GM21529 (cell line): Measurements from ENCODE around the gene TBC1D16.

Source experiments
- ATAC-seq: cut with Tn5 transposase; IDR thresholded peaks from one replicate; pipeline ENCODE4 v1.9.1; 2021; ENCODE audit not compliant: unreplicated experiment

Gene TBC1D16, protein sequence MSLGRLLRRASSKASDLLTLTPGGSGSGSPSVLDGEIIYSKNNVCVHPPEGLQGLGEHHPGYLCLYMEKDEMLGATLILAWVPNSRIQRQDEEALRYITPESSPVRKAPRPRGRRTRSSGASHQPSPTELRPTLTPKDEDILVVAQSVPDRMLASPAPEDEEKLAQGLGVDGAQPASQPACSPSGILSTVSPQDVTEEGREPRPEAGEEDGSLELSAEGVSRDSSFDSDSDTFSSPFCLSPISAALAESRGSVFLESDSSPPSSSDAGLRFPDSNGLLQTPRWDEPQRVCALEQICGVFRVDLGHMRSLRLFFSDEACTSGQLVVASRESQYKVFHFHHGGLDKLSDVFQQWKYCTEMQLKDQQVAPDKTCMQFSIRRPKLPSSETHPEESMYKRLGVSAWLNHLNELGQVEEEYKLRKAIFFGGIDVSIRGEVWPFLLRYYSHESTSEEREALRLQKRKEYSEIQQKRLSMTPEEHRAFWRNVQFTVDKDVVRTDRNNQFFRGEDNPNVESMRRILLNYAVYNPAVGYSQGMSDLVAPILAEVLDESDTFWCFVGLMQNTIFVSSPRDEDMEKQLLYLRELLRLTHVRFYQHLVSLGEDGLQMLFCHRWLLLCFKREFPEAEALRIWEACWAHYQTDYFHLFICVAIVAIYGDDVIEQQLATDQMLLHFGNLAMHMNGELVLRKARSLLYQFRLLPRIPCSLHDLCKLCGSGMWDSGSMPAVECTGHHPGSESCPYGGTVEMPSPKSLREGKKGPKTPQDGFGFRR

DNA sequence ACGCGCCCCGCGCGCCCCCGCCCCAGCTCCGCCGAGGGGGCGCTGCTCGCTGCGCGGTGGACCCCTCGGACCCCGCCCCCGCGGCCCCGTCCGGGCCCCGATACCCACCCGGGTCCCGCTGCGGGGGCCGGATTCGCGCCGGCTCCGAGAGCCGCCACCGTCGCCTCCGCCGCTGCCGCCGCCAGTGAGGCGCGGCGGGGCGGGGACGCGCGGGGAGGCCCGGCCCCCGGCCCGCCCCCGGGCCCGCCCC, at the start of gene TBC1D16:
Gene TBC1D16, minus strand, starts transcription at position 186 of the 250 bp plus-strand sequence. CDS start 22,325 bp downstream, outside the sequence.
- no peak for ATAC-seq

DNA sequence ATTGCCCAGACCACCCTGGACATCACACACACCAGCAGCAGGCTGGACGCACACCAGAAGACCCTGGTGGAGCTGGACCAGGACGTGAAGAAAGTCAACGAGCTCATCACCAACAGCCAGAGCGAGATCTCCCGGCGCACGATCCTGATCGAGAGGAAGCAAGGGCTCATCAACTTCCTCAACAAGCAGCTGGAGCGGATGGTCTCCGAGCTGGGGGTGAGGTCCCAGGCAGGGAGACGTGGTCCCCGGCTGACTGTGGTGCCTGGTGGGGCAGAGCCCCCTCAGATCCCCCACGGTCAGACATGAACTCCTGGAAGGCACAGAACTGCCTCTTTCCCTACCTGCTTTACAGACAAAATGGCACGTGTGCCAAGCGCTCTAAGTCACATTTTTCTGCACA, 49.1 kb upstream of the TBC1D16 start:
- no peak for ATAC-seq

DNA sequence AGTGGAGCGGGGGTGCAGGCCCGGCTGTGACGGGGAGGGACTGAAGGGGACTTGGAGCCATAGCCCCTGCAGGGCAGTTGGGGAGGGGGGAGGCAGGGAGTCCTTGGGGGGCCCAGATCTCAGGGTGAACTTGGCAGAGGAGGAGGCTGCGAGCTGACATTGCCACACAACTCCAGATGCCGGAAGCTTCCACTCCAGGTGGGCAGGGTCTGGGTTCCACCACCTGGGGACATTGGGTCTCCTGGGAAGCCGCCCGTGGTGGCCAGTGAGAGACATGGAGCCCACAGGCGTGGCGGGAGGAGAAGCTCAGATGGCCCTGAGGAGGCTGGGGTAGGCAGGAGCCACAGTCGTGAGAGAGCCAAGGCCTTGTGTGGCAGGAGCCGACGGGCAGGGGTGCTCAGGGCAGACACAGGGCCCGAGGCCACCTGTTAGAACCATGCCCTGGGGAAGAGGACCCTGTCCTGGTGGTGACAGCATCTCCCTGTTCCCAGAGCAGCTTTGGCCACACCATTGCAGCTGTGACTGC, 47.5 kb upstream of the TBC1D16 start:
- no peak for ATAC-seq

DNA sequence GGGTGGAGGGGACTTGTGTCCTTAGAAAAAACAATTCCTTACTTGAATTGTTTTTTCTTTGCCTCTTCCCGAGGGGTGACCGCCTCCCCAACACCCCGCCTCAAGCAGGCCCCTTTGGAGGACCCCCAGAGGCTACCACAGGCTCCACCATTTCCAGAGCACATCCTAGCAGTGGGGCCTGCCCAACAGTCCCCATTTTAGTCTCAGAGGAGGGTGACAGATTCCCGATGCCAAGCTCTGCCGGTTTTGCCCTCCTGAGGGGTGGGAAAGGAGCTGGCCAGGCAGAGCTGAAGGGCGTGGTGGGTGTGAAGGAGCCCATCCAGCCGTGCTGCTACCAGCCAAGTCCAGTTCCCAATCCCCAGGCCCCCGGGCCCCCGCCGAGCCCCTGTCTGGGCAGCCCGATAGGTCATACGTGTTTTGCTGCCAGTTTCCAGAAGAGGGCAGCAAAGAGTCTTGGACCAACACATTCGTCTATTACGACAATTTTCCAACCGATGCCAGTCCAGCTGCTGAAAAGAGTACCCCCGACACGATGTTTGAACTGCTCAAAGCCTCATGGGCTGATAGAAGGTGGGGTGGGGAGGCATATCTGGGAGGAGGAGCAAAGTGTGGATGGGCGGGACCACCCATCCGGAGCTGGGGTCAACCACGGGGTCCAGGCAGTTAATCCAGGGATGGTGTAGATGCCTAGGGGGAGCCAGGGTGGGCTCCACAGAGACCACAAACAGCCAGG, 46.9 kb upstream of the TBC1D16 start:
- no peak for ATAC-seq

DNA sequence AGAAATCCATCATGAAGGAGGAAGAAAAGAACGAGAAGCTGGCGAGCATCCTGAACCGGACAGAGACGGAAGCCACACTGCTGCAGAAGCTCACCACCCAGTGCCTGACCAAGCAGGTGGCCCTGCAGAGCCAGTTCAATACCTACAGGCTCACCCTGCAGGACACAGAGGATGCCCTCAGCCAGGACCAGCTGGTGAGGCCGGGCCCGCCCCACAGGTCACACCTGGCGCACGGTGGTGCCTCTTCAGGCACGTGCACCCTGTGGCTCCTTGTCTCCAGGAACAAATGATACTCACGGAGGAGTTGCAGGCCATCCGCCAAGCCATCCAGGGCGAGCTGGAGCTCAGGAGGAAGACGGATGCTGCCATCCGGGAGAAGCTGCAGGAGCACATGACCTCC, 45.9 kb upstream of the TBC1D16 start:
- ATAC-seq: no peak

DNA sequence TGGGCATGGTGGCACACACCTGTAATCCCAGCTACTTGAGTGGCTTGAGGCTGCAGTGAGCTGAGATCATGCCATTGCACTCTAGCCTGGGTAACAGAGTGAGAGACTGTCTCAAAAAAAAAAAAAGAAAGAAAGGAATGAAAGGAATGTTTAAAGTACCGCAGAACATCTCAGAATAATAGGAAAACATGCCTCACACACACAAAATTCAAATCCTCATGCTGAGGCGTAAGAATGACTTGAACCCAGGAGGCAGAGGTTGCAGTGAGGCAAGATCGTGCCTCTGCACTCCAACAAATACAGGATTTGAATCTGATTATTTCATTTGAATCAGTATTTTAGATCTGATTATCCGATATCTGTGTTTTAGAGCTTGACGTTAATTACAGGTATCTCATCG, 44.4 kb upstream of the TBC1D16 start:
- no peak for ATAC-seq

DNA sequence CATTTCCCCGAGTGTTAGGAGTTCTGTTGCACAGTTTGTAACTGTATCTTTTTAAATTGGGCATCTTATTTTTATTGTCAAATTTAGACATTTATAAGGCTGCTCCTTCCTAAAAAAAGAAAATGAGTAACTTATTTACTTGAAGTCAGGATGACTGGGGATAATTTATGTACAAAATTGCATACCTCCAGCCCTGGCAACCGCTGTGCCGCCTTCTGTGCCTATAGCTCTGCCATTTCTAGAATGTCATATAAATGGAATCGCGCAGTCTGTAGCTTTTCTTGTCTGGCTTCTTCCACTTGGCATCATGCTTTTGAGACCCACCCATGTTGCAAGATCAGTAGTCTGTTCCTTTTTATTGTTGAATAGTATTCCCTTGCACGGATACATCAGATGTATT, 36.7 kb upstream of the TBC1D16 start:
- ATAC-seq: no peak

DNA sequence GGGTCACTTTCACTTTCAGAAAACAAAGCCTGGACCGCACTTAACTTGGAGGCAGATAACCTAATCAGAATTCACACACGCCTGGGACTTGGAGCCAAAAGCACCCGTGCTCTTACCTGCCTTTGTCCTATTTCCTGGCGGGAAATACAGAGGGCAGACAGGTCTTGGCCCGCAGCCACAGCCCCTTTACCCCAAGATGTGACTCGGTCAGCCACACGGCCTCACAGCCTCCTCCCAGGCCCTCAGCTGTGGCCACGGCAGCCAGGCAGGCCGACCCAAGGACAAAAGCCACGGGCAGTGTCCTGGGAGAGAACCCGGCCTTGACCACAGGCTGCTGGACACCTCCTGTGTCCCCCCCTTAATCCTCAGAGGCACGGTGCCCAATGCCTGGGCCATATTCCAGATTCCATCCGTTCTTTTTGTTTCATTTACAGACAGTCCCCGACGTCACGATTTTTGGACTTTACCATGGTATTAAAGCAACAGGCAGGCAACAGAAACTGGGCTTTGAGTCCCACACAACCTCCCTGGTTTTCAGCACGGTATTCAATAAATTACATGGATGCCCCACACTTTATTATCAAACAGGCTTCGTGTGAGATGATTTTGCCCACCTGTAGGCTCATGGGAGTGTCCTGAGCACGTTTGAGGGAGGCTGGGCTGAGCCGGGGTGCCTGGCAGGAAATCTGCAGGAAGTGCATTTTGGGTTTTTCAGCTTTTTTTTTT, 35.6 kb upstream of the TBC1D16 start:
- ATAC-seq: no peak

DNA sequence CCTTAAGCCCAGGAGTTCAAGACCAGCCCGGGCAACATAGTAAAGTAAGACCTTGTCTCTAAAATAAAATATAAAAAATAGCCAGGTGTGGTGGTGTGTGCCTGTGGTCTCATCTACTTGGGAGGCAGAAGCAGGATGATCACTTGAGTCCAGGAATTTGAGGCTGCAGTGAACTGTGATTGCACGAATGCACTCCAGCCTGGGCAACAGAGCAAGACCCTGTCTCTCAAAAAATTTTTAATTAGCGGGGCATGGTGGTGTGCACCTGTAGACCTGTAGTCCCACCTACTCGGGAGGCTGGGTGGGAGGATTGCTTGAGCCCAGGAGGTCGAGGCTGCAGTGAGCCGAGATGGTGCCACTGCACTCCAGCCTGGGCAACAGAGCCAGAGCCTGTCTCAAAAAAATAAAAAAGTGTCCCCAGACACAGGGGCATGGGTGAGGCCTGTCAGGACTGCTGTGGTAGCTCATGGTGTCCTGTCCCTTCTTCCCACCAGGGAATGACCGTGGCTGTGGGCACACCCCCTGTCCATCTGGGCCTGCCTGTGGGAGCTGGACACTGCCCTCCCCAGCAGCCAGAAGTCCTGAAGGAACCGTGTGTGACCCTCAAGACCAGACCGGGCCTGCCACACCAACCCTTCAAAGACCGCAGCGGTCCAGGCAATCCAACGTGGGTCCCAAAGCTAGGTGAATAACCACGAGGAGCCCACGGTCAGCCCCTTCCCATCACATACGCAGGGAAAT, 34.9 kb upstream of the TBC1D16 start:
- ATAC-seq: no peak

DNA sequence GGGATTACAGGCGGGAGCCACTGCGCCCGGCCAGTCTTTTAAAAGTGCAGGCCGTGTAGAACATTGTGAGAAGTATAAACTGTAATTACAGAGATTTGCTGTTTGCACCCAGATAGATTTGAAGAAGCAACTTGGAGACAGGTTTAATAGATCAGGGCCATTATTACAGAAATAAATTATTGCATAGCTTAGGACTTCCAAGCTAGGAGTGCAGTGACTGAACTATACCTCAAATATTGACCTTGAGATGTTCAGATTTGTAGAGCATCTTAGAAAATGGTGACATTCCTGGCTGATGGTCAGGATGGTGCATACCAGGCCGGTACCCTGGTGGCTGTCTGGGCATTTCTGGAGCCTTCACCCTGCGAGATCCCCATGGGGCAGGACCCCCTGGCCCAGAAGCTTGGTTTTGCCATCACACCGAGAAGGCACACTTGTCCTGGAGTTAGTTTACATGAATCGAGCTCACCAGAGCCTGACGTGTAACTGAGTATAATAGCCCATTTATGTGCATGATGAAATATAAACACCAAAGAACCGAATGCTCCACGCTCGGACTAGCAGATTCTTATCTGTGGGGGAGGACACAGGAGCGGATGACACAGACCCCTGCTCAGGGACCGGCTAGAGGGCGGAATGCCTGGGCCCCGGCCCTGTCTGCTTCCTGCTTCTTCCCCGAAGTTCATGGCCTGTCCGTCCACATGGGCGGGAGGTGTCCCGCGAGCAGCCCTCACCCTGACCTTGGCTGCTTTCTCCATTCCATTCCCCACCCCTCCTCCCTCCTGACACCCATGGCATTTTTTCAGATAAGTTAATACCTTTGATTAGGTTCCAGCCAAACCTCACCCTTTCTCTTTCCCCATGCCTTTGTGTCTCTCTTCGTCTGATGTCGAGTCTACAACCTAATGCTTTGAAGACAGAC, 32.9 kb upstream of the TBC1D16 start:
- no peak for ATAC-seq

DNA sequence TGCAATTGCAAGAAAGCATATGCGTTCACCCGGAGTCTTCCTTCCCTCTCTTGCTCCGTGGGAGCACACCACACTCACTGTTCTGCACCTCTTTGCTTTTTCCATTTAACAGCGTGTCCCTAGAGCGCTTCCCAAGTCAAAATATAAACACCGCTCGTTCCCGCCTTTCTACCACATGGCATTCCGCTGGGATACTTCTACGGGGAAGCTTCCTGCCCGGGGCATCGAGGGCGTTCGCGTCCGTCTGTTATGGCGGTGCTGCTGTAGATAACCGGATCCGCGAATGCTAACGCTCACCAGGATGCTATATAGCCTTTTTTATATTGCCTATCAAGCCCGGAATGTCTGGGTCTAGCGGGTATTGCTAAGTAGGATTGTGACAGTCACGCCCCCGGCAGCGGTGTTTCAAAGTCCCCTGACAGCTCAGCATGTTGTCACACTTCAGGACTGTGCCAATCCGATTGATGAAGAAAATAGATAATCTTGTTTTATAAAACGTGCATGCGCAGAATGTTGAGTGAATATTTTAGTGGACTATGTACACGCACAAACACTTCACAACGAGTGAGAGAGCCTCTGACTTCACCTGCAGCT, 31.8 kb upstream of the TBC1D16 start:
- ATAC-seq: no peak

DNA sequence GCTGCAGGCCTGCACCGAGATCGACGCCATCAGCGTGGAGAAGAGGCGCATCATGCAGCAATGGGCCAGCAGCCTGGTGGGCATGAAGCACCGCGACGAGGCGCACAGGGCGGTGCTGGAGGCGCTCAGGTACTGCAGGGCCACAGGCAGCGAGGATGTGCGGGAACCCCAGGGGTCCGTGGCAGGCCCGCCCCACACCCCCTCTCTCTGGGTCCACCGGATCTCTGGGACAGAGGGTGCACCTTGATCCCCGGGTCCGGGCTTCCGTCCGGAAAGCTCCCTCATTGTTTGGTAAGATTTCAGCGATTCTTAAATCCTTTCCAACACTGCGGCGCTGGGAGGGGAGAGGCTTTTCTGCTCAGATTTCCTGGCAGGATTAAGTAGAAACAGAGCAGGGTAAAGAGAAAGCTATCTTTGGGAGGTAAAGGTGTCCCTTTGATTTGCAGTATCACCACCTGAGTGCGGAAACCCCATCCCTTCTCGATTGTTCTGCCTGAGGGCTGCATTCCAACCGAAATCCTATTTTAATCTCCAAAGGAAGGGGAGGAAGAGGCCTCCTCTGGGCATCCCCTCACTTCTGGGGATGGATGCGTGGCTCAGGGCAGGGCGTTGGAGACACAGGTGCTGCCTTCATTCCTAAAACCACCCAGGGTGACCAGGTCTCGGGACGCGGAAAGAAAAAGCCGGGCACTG, 30.0 kb upstream of the TBC1D16 start:
- ATAC-seq: no peak

DNA sequence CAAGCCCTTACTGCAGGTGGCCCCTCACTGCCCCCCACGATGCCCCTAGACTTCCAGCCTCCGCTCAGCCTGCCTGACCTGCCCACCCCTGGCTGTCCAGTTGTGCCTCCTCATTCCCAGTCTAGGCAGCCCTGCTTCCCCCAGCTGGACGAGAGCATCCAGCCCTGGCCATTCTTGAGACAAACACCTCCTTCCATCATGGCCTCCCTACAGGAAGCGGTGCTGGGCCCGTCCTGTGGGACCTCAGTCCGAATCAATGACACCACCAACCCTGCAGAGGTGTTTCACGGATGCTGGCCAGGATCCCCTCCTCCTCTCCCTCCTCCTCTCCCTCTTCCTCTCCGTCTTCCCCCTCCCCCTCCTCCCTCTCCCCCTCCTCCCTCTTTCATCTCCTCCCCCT, 29.0 kb upstream of the TBC1D16 start:
- no peak for ATAC-seq

DNA sequence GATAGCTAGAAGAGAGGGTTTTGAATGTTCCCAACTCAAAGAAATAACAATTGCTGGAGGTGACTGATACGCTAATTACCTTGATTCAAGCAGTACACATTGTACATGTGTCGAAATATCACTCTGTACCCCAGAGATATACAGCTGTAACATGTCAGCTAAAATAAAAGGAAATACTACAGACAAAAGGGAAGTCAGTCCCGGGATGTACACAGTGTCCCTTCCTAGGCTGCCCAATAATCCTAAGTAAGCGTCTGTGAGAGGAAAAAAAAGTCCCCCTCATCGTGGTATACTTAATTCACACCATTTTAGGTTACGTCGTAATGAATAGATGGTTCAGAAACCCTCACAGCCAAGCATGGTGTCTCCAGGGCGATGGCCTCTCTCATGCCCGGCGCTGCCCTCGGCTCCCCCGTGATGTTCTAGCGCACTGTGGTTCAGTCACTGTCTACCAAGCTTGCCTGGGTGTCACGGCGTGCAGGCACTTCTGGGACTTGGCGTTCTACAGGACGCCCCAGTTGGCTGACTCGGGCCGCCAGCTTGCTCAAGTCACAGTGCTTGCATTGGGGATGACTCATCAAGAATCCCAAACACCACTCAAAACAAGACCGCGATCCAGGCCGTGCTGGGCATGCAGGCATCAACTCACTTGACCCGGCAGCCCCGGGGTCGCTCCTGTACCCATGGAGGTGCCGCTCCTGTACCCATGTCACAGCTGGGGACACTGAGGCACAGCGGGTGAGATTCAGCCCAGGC, 28.3 kb upstream of the TBC1D16 start:
- no peak for ATAC-seq

DNA sequence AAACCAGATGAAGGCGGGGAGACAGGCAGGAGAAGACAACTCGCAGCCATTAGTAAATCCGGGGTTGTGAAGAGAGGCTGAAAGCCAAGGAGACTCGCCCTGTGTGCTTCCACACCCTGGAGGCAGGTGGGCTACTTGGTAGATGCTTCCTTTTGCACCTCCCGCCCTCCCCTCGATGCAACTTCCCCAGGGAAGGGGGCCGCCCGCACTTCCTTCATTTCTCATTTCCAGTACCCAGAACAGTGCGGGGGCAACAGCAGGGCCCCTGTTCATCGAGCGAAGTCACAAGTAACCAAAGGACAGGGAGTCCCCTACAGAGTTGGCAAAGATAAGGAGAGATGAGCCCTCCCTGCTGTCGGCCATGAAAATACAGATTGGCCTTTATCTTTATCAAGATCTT, 25.7 kb upstream of the TBC1D16 start:
- ATAC-seq: no peak

DNA sequence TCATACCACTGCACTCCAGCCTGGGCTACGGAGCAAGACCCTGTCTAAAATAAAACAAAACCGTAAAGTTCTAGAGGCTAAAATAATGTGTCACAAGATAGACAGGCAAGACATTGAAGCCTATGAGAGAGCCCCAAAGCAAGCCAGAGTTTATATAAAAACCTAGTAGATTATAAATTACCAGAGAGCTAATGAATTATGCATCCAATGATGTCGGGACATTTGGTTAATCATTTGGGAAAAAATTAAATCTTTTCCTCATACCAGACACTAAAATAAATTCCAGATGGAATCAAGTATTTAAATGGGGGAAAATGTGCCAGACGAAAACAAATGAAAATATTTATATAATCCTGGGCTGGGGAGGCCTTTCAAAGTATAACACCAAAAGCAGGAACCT, 25.0 kb upstream of the TBC1D16 start:
- ATAC-seq: no peak

DNA sequence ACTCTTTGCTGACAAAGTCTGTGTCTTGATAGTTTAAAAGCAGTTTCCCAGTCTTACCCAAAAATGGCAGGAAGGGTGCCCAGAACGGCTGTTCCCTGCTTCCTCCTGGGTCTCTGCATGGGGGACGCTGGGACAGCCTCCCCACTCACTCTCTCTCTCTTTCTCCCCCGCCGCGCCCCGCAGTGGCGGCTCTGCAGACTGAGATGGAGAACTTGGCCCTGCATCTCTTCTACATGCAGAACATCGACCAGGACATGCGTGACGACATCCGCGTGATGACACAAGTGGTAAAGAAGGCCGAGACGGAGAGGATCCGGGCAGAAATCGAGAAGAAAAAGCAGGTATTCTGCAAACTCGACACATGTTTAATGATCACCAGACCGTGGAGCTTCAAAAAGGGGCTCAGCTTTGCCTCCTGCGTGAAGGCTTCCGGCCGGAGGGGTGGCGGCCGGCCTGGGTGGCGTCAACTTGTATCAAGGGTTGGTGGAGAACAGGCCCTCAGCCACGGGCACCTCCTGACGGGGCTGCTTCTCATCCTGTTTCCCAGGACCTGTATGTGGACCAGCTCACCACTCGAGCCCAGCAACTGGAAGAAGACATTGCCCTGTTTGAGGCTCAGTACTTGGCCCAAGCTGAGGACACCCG, 22.8 kb upstream of the TBC1D16 start:
- ATAC-seq: no peak
